ENCODE data around the gene GPC6.

Gene GPC6

GRCh38 chr13:93981426-93981977, 754.9 kb downstream of the GPC6 start:
- H3K4me2 ChIP-seq (ENCODE audit: low read length): no peak overlapping the region
- TF ChIP-seq CTCF (IDR thresholded peaks at IDR 0.05; ENCODE audit: low read depth, low read length) (no peak), EZH2phosphoT487 (IDR thresholded peaks at IDR 0.05; ENCODE audit: low read depth) (no peak)
- no peaks in the 10 kb centered on the region for H3K79me2 ChIP-seq (ENCODE audit: low read length)
- no peak overlapping the region for H3K9ac ChIP-seq (ENCODE audit: low read length)
- H3K4me3 ChIP-seq (ENCODE audit: low read length): no peak overlapping the region
- H4K20me1 ChIP-seq (ENCODE audit: insufficient read depth, low read length): no peaks in the 10 kb centered on the region
- H3K27me3 ChIP-seq (ENCODE audit: low read depth, low read length): no peaks in the 10 kb centered on the region
- H3K9me3 ChIP-seq (ENCODE audit: insufficient read depth, low read length): 0 out of 2 replicates have a peak, but pooled peaks cover 10% of the 10 kb centered on the region
- no peak overlapping the region for H3K27ac ChIP-seq (ENCODE audit: low read length)
- no peaks in the 10 kb centered on the region for H3K4me1 ChIP-seq (ENCODE audit: low read length)
- H3K36me3 ChIP-seq (replicated peaks; ENCODE audit: low read depth, low read length): no peaks in the 10 kb centered on the region
- no peak overlapping the region for H2AFZ ChIP-seq (ENCODE audit: low read depth, low read length)

GRCh38 chr13:93982179-93982918, 755.7 kb downstream of the GPC6 start:
- Histone ChIP-seq H3K4me2 (ENCODE audit: low read length) (no peak overlapping the region), H4K20me1 (ENCODE audit: insufficient read depth, low read length) (no peaks in the 10 kb centered on the region), H3K79me2 (ENCODE audit: low read length) (no peaks in the 10 kb centered on the region), H3K4me3 (ENCODE audit: low read length) (no peak overlapping the region), H3K27me3 (ENCODE audit: low read depth, low read length) (no peaks in the 10 kb centered on the region), H3K4me1 (ENCODE audit: low read length) (no peaks in the 10 kb centered on the region), H2AFZ (ENCODE audit: low read depth, low read length) (no peak overlapping the region), H3K9ac (ENCODE audit: low read length) (no peak overlapping the region), H3K36me3 (replicated peaks; ENCODE audit: low read depth, low read length) (no peaks in the 10 kb centered on the region), H3K9me3 (ENCODE audit: insufficient read depth, low read length) (0 out of 2 replicates have a peak, but pooled peaks cover 10% of the 10 kb centered on the region), H3K27ac (ENCODE audit: low read length) (no peak overlapping the region)
- TF ChIP-seq CTCF (IDR thresholded peaks at IDR 0.05; ENCODE audit: low read depth, low read length): no peak
- TF ChIP-seq EZH2phosphoT487 (IDR thresholded peaks at IDR 0.05; ENCODE audit: low read depth): no peak

- Histone ChIP-seq H3K79me2 (ENCODE audit: low read length) (no peaks in the 10 kb centered on the region), H3K4me2 (ENCODE audit: low read length) (no peak overlapping the region), H3K4me1 (ENCODE audit: low read length) (no peaks in the 10 kb centered on the region), H3K9ac (ENCODE audit: low read length) (no peak overlapping the region), H4K20me1 (ENCODE audit: insufficient read depth, low read length) (no peaks in the 10 kb centered on the region), H2AFZ (ENCODE audit: low read depth, low read length) (no peak overlapping the region), H3K27me3 (ENCODE audit: low read depth, low read length) (no peaks in the 10 kb centered on the region), H3K4me3 (ENCODE audit: low read length) (no peak overlapping the region), H3K27ac (ENCODE audit: low read length) (no peak overlapping the region), H3K9me3 (ENCODE audit: insufficient read depth, low read length) (no peaks in the 10 kb centered on the region), H3K36me3 (replicated peaks; ENCODE audit: low read depth, low read length) (no peaks in the 10 kb centered on the region)
- TF ChIP-seq EZH2phosphoT487 (IDR thresholded peaks at IDR 0.05; ENCODE audit: low read depth): no peak
- TF ChIP-seq CTCF (IDR thresholded peaks at IDR 0.05; ENCODE audit: low read depth, low read length): no peak
Measured at GRCh38 chr13:93984052-93984451, 757.4 kb downstream of the GPC6 start.

- H3K4me3 ChIP-seq (ENCODE audit: low read length): no peak overlapping the region
- no peaks in the 10 kb centered on the region for H3K27me3 ChIP-seq (ENCODE audit: low read depth, low read length)
- no peak overlapping the region for H2AFZ ChIP-seq (ENCODE audit: low read depth, low read length)
- H3K36me3 ChIP-seq (replicated peaks; ENCODE audit: low read depth, low read length): no peaks in the 10 kb centered on the region
- H3K27ac ChIP-seq (ENCODE audit: low read length): no peak overlapping the region
- no peaks in the 10 kb centered on the region for H3K4me1 ChIP-seq (ENCODE audit: low read length)
- no peaks in the 10 kb centered on the region for H4K20me1 ChIP-seq (ENCODE audit: insufficient read depth, low read length)
- no peak for TF ChIP-seq CTCF (IDR thresholded peaks at IDR 0.05; ENCODE audit: low read depth, low read length)
- H3K9me3 ChIP-seq (ENCODE audit: insufficient read depth, low read length): no peaks in the 10 kb centered on the region
- H3K4me2 ChIP-seq (ENCODE audit: low read length): no peak overlapping the region
- H3K9ac ChIP-seq (ENCODE audit: low read length): no peak overlapping the region
- H3K79me2 ChIP-seq (ENCODE audit: low read length): no peaks in the 10 kb centered on the region
Measured at GRCh38 chr13:93984876-93985275, 758.3 kb downstream of the GPC6 start.
